ENCODE results near the gene FOSL2.

FOSL2 gene

DNA sequence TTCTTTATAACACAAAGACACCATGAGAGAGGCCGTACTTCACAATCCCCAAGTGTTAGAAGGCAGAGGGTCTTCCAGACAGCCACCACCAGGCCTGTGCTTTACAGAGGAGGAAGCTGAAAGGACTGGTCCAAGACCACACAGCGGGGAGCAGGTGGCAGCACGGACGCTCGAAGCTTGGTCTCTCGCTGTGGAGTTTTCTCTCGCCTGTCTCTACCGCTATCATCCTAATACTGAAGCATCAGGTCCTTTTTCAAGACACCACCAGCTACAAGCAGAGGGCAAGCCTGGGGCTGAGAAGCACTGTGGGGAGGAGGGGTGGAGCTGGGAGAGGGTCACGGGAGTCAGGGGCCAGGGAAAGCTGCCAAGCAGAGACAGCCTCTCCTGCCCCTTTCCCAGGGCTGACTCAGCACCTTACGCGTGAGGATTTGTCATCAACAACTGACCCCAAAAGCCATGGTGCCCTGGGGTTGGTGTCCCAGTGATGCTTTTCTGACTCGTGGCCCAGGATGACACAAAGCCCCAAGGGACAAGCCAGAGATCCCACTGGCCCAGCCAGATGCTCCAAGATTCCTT lies 31.9 kb upstream of the FOSL2 start:
- TF ChIP-seq, protein P1, sequence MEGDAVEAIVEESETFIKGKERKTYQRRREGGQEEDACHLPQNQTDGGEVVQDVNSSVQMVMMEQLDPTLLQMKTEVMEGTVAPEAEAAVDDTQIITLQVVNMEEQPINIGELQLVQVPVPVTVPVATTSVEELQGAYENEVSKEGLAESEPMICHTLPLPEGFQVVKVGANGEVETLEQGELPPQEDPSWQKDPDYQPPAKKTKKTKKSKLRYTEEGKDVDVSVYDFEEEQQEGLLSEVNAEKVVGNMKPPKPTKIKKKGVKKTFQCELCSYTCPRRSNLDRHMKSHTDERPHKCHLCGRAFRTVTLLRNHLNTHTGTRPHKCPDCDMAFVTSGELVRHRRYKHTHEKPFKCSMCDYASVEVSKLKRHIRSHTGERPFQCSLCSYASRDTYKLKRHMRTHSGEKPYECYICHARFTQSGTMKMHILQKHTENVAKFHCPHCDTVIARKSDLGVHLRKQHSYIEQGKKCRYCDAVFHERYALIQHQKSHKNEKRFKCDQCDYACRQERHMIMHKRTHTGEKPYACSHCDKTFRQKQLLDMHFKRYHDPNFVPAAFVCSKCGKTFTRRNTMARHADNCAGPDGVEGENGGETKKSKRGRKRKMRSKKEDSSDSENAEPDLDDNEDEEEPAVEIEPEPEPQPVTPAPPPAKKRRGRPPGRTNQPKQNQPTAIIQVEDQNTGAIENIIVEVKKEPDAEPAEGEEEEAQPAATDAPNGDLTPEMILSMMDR (IDR thresholded peaks at IDR 0.05; ENCODE audit: insufficient read depth, low read length): no peak
- TF ChIP-seq SPI1 (IDR thresholded peaks at IDR 0.05; ENCODE audit: borderline replicate concordance, low read depth) (no peak), POLR2AphosphoS5 (IDR thresholded peaks at IDR 0.05; ENCODE audit: low read depth) (no peak)
- TF ChIP-seq, protein P2, sequence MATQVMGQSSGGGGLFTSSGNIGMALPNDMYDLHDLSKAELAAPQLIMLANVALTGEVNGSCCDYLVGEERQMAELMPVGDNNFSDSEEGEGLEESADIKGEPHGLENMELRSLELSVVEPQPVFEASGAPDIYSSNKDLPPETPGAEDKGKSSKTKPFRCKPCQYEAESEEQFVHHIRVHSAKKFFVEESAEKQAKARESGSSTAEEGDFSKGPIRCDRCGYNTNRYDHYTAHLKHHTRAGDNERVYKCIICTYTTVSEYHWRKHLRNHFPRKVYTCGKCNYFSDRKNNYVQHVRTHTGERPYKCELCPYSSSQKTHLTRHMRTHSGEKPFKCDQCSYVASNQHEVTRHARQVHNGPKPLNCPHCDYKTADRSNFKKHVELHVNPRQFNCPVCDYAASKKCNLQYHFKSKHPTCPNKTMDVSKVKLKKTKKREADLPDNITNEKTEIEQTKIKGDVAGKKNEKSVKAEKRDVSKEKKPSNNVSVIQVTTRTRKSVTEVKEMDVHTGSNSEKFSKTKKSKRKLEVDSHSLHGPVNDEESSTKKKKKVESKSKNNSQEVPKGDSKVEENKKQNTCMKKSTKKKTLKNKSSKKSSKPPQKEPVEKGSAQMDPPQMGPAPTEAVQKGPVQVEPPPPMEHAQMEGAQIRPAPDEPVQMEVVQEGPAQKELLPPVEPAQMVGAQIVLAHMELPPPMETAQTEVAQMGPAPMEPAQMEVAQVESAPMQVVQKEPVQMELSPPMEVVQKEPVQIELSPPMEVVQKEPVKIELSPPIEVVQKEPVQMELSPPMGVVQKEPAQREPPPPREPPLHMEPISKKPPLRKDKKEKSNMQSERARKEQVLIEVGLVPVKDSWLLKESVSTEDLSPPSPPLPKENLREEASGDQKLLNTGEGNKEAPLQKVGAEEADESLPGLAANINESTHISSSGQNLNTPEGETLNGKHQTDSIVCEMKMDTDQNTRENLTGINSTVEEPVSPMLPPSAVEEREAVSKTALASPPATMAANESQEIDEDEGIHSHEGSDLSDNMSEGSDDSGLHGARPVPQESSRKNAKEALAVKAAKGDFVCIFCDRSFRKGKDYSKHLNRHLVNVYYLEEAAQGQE (IDR thresholded peaks at IDR 0.05; ENCODE audit: insufficient replicate concordance, low read depth): no peak
- Histone ChIP-seq H3K4me3 (replicated peaks; ENCODE audit: insufficient read depth, low read length) (no peak overlapping the region), H3K27ac (replicated peaks) (peak overlapping the region; percentile 73), H3K27me3 (ENCODE audit: insufficient read depth, poor library complexity, severe bottlenecking) (no peaks in the 10 kb centered on the region)
- no peak for DNase-seq (ENCODE audit: low read depth in 1 of 2, low spot score in 1 of 2)

DNA sequence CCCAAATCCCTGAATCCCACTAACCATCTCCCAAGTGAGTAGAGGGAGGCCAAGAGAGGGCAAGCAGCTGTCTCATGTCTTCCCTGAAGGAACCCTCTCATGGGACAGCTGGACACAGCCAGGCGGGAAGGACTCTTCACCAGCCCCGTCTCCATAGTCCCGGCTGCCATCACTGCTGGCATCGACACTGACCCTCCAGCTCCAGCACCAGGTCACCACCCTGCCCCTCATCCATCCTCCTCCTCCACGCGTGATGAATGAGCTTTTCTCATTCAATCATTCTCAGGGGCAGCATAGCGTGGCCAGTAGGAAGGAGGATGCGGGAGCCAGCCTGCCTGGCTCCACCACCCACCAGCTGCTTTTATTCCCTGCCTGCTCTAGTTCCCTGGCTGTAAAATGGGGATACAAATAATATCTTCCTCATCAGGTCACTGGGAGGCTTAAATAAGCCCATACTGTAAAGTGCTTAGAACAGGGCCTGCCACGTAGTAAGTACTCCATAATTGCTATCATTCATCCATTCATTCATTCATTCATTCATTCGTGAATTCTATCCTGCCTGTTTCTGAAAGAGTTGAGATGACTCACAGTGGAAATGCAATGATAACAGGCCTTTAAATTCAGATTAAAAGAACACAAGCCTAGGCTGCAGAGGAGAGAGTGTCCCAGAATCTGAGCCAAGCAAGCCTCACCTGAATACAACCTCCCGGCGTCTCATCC lies 30.5 kb upstream of the FOSL2 start:
- DNase-seq (ENCODE audit: low read depth in 1 of 2, low spot score in 1 of 2): no peak
- Histone ChIP-seq H3K27ac (replicated peaks) (no peak overlapping the region), H3K27me3 (ENCODE audit: insufficient read depth, poor library complexity, severe bottlenecking) (no peaks in the 10 kb centered on the region), H3K4me3 (replicated peaks; ENCODE audit: insufficient read depth, low read length) (no peak overlapping the region)
- TF ChIP-seq SPI1 (IDR thresholded peaks at IDR 0.05; ENCODE audit: borderline replicate concordance, low read depth): no peak
- TF ChIP-seq, protein P1 (IDR thresholded peaks at IDR 0.05; ENCODE audit: insufficient read depth, low read length): no peak

DNA sequence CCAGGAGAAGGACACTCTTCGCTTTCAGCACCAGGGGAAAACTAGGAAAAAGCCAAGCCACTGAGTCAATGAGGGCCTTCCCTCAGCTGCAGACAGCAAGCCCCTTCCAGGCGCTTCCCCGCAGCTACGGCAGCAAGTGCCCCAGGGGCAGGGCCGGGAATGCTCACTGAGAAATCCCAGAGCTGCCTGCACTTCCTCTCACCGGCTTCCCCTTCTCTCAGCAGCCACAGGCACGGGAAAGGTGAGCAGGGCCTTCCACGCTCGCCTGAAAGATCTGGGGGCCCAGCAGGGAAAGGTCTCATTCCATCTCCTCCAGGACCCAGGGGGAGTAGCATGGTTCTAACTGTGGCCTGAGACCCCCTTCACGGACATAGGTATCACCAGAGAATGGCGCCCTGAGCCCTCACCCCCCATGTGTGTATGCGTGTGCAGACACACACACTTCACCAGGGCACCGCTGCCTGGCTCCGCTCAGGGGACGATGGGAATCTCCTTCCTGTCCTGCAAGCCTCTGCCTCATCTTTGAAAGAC lies 29.6 kb upstream of the FOSL2 start:
- DNase-seq (ENCODE audit: low read depth in 1 of 2, low spot score in 1 of 2): no peak
- no peak overlapping the region for H3K27ac ChIP-seq (replicated peaks)
- no peak for TF ChIP-seq GABPA (IDR thresholded peaks at IDR 0.05; ENCODE audit: low read depth)
- peak; percentile 73 for TF ChIP-seq SPI1 (IDR thresholded peaks at IDR 0.05; ENCODE audit: borderline replicate concordance, low read depth)
- H3K27me3 ChIP-seq (ENCODE audit: insufficient read depth, poor library complexity, severe bottlenecking): no peaks in the 10 kb centered on the region
- H3K4me3 ChIP-seq (replicated peaks; ENCODE audit: insufficient read depth, low read length): no peak overlapping the region

DNA sequence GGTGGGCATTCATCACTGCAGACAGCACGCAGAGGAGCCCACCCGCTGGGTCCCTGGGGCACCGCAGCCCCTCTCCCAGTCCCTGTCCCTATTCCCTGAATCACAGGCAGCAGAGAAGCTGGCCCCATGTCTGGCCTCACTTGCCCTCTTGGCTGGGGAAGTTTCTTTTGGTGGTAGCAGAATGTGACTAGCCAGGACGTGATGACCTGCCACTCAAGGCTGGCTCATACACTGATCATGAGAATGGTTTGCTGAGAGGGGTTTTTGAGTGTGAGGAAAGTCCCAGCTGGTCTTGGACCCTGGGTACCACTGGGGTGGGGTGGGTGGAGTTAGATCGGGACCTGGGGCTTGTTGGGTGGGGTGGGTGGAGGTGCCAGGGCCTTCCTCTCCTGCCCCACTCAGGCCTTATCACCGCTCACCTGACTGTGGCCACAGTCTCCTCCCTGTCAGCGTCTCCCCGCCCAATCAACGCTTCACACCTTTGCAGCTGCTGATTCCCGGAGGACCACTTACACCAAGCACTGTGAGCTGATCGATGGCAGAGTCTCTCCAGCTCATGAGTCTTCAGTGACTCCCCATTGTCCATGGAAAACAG lies 28.9 kb upstream of the FOSL2 start:
- H3K27me3 ChIP-seq (ENCODE audit: insufficient read depth, poor library complexity, severe bottlenecking): no peaks in the 10 kb centered on the region
- no peak overlapping the region for H3K4me3 ChIP-seq (replicated peaks; ENCODE audit: insufficient read depth, low read length)
- TF ChIP-seq POLR2AphosphoS5 (IDR thresholded peaks at IDR 0.05; ENCODE audit: low read depth): no peak
- TF ChIP-seq GABPA (IDR thresholded peaks at IDR 0.05; ENCODE audit: low read depth): no peak
- TF ChIP-seq, protein P1 (IDR thresholded peaks at IDR 0.05; ENCODE audit: insufficient read depth, low read length): no peak
- no peak for TF ChIP-seq SPI1 (IDR thresholded peaks at IDR 0.05; ENCODE audit: borderline replicate concordance, low read depth)
- TF ChIP-seq, protein P2 (IDR thresholded peaks at IDR 0.05; ENCODE audit: insufficient replicate concordance, low read depth): no peak
- H3K27ac ChIP-seq (replicated peaks): no peak overlapping the region
- DNase-seq (ENCODE audit: low read depth in 1 of 2, low spot score in 1 of 2): no peak

Data from HL-60 (cell line).